Ishikawa (cell line): ENCODE measurements around the gene SLC28A3.

Experiments used
- CEBPB ChIP-seq: IDR thresholded peaks from 2 replicates; pipeline ENCODE4 v1.6.1; 2012
- CREB1 ChIP-seq: IDR thresholded peaks from 2 replicates; pipeline ENCODE4 v1.6.1; 2012; ENCODE audit warnings: low read depth
- EGR1 ChIP-seq: IDR thresholded peaks from 2 replicates; pipeline ENCODE4 v1.6.1; 2012
- EP300 ChIP-seq: IDR thresholded peaks from 2 replicates; pipeline ENCODE4 v1.6.1; 2012; ENCODE audit warnings: borderline replicate concordance
- MAX ChIP-seq: IDR thresholded peaks from 2 replicates; pipeline ENCODE4 v1.6.1; 2012
- NFIC ChIP-seq: IDR thresholded peaks from 2 replicates; pipeline ENCODE4 v1.6.1; 2012
- TCF12 ChIP-seq: IDR thresholded peaks from 2 replicates; pipeline ENCODE4 v1.6.1; 2012; ENCODE audit warnings: low read depth
- TEAD4 ChIP-seq: IDR thresholded peaks from 2 replicates; pipeline ENCODE4 v1.6.1; 2012
- ZBTB7A ChIP-seq: IDR thresholded peaks from 2 replicates; pipeline ENCODE4 v1.6.1; 2012; ENCODE audit warnings: low read depth

GRCh38 chr9:84338792-84339191, 1.8 kb downstream of the SLC28A3 start:
- TF ChIP-seq MAX, result no peak
- no peak for TF ChIP-seq TCF12
- TF ChIP-seq ZBTB7A, result no peak
- TF ChIP-seq CEBPB, result no peak
- no peak for TF ChIP-seq TEAD4
- TF ChIP-seq NFIC, result no peak
- TF ChIP-seq CREB1, result no peak
- no peak for TF ChIP-seq EP300
- TF ChIP-seq EGR1, result no peak
